HG02610 (cell line): ENCODE measurements around the gene CAMK4.

ENCODE experiments used
- ATAC-seq: cut with Tn5 transposase; IDR thresholded peaks from one replicate; pipeline ENCODE4 v1.9.1; 2021; ENCODE audit warnings: mild to moderate bottlenecking, moderate library complexity; ENCODE audit not compliant: unreplicated experiment

The CAMK4 gene

DNA sequence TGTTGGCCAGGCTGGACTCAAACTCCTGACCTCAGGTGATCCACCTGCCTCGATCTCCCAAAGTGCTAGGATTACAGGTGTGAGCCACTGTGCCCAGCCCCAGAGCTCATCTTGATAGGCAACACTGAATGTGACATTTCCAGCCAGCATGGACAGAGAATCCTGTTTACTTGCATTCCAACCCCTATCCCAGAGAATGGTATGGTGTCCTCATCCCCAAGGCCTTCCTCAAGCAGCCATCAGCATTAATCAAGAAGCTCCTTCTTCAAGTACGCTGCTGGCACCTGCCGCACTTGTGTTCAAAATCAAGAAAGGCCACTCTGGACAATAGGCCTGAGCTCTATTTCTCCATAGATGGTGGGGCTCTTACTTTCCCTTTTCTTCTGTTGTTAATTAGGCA is 247.9 kb downstream of the CAMK4 start:
- peak; percentile 13 for ATAC-seq

DNA sequence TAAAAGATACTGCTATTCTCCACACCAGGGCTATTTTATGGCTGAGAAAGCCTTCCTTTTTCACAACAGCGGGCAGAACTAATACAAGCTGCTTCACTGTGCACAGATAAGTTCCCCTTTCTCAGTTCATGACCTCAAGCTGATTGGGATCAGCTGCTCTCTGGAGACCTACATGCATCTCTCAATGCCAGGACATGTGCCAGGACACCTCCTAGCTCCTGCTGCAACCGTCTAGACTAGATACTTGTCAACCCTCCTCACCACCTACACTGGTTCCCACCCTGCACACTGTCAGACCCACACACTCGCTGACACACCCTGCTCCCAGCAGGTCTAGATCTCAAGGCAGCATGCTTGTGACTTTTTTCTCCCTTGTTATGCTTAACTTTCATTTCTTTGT is 248.4 kb downstream of the CAMK4 start:
- ATAC-seq: peak; percentile 74

- ATAC-seq: no peak
Measured at GRCh38 chr5:111478266-111478665, 254.1 kb downstream of the CAMK4 start.

DNA sequence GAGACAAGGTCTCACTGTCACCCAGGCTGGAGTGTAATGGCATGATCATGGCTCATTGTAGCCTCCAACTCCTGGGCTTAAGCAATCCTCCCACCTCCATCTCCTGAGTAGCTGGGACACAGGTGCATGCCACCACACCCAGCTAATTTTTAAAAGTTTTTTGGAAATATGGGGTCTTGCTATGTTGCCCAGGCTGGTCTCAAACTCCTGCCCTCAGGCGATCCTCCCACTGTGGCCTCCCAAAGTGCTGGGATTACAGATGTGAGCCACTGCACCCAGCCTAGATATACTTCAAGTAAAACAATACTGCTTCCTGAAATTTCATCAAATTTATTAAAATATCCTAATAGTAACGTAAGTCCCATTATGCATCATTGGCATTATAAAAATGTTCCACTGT is 254.7 kb downstream of the CAMK4 start:
- ATAC-seq: no peak

GRCh38 chr5:111480346-111480745 is 256.2 kb downstream of the CAMK4 start:
- no peak for ATAC-seq

DNA sequence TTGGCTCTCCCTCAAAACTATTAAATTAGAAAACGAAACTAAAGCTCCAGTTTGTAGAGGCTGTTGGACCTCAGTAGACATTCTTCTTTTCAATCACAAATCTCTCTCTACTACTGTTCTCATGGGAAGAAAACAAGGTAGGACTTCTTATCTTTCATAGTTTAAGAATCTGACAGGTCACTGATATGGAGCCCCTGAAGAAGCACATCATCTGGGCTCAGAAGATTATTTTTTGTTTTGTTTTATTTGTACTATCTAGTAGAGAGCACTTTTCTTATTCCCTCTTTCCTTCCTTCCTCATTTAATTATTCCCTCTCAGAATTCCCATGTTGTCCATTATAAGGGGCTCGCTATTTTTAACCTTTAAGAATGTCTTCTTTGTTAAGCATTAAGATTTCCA is 261.9 kb downstream of the CAMK4 start:
- ATAC-seq: no peak

DNA sequence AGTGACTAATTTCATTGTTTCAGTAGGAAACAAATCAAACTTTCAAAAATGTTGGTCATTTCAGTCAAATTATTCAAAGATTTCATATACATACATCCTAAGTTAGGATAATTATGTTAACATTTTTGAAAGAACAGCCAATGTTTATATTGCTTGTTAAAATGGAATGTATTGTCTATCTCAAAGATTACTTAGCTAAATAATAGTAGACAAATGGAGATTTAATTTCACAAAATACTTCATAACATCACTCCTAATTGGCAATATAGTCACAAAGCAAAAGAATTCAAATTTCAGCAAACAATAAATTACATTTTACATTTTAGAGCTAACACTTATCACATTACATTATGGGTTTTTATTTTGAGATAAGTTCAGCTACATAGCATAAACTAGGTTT is 262.7 kb downstream of the CAMK4 start:
- no peak for ATAC-seq

GRCh38 chr5:111488353-111488752 is 264.2 kb downstream of the CAMK4 start:
- no peak for ATAC-seq

- ATAC-seq: no peak
Measured at GRCh38 chr5:111493031-111493430, 268.8 kb downstream of the CAMK4 start.

DNA sequence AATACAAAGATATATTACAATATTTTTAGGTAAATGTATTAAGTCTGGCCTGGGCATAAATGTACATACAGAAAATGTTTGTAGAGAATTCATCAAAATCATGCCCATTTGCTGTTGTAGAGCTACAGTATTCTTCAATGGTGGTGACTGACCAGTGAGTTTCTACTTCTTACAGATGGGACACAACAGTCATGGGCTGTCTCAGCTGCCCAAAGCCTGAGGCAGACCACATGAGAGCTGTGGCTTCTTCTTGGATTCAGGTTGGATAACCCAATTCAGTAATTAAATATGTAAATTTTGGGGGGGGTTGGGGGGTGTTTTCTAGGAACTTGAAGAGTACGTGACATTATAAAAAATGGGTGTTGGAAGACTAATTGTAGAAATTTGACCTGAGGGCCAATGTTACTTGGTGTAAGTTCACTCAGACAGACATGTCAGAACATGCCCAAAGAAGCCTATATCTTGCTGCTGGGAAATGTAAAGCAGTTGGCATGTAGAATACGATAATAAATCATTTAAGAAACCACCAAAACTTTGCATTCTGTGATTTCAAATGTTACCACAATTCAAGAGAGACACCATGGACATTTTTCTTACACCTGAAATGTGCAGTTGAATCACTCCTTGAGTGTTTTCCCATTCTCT is 270.3 kb downstream of the CAMK4 start:
- ATAC-seq: peak; percentile 50

- ATAC-seq: peak; percentile 9
Measured at GRCh38 chr5:111495159-111495558, 271.0 kb downstream of the CAMK4 start.

DNA sequence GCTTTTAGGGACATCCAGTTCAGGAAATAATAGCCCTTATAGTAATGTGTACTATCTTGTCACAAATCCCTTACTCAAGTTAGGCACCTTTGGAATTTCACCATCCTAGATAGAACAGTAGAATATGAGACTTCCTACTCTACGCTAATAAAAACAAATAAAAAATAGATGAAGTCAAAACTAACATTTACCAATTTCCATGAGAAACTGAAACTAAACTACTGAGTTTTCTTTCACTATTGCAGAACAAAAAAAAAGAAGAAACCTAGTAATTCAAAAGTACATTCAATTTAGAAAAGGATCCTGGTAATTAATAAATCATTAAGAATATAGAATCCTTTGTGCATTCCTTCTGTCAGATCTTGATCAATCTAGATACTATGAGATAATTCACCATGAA is 274.2 kb downstream of the CAMK4 start:
- no peak for ATAC-seq

DNA sequence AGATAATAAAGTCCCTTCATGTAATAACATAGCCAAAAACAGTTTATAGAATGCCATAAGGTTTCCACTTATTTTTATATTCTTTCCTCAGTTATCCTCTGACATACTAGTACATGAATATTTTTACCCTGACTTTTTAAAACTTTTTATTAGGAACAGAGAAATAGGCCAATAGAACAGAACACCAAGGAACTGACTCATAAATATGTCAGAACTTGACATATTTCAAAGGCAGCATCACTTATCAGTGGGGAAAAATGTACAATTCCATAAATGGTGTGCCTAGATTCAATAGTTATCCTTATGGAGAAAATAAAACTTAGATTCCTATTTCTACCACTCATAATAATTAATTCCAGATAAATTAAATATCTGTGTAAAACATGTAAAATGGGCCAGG is 278.8 kb downstream of the CAMK4 start:
- no peak for ATAC-seq

DNA sequence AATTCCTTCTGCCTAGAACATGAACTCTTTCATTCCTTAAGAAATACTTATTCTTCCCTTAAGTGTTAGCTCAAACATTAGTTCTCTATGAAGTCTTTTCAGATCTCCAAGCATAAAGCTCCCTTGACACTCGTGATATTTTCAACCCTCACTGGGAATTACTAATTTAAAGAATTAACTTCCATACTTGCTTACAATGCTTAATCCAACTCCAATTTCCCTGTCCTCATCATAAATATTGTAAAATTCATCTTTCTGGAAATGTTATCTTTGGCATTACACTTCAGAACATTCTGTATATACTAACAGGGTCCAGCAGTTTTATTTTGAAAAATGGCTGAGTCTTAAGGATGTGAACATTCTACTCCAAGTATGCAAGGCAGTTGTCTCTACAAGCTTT is 280.9 kb downstream of the CAMK4 start:
- ATAC-seq: no peak

DNA sequence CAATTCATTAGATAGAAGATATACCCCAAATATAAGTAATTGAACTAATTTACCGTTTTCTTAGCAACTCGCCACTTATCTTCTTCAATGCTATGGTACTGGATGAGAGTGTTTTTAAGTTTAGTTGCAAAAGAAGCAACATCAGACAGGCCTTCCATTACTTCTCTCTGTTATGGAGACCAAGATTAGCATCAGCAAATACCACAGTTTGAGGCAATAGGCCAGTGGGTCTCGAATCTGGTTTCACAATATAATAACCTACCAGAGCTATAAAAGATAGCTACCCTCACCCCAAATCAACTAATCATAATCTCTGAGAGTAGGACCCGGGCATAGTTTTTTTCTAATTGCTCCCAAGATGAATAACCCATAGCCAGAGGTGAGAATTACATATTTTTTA is 283.1 kb downstream of the CAMK4 start:
- ATAC-seq: no peak

GRCh38 chr5:111509119-111509518 is 284.9 kb downstream of the CAMK4 start:
- ATAC-seq: no peak

DNA sequence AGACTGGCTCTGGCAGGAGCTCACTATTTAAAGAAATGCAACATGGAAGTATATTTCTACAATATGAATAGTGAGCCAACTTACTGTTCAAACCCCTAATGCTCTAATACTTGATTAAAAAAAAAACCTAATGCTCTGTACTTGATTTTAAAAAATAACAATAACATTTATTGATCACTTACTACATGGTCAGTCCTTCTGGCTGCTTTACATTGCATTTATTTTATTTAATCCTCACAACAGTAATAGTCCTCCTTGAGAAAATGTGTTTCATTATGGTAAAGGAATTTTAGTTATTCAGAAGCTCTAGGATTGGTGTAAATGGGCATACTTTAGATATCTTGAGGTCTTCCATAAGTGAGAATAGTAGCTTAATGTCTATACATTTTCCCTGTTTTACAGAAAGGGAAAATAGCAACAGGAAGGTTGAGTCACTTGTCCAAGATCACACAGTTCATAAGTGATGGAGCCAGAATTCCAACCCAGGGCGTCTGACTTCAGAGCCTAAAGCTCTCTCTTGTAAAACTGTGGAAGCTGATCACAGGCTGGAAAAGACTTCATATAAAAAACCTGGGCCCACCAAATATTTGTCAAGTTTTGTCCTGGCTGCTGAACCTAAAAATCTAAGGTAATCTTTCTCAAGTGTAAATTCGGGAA is 287.1 kb downstream of the CAMK4 start:
- no peak for ATAC-seq

DNA sequence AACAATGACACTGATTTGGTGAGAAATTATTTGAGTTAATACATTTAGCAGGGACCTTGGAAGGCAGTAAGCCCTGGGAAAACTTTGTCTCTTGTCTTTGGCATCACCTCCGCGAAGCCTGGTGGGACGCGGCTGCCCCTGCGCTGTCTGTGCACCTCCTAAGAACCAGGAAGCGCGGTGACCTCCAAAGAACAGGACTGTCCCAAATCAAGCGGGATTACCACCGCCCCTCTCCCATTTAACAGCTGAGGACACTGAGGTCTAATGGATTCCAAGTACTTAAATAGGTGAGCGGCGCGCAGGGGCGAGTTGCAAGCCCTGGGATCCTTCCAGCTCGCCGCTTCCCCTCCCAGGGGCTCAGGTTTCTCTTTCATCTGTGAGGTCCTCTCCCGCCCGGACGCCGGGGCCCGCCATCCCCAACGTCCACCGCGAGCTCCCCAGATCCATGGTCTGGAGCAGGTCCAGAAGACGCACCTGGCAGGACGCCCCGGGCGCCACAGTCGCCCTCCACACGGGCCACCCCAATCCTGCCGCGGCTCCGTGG is 287.7 kb downstream of the CAMK4 start:
- peak; percentile 21 for ATAC-seq

GRCh38 chr5:111512375-111513130 is 288.4 kb downstream of the CAMK4 start, which contains the start of gene STARD4:
Gene STARD4, minus strand, starts transcription at chr5:111512535. Its CDS starts 5,102 bp downstream, at chr5:111507433.
- peak; percentile 91 for ATAC-seq

DNA sequence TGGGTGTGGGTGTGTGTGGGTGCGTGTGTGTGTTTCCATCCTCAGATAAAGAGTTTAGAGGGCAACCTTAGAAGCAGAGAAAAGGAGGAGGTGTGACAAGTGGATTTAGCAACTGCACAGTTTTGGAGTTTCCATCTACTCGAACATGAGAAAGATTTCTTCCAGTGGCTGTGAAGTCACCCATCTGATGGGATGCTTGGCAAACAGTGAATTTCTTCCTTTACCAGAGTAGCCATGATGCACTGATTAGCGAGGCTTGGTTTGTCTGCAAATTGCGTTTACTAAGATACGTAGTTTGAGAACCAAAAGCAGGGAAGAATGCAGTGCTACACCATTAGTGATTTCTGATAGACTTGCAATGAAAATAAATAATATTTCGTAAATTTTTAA is 288.9 kb downstream of the CAMK4 start:
- ATAC-seq: no peak

DNA sequence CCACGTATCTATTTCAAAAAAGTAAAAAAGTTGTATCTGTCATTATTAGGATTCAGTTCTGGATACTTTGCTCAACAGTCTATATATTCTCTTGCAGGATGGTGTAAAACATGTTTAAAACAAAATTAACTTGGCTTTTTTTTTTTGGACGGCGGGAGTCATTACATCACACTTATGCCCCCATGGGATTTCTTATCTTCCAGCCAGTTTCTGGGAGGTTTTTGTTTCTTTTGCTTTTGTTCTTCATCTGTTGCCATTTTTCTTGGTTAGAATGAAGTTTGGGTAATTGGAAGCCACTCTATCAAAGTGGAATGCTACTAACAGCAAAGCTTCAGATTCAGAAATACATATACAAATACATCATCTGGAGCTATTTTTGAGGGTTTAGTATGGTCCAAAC is 289.9 kb downstream of the CAMK4 start:
- ATAC-seq: no peak
